ENCODE results near the gene GATAD2B.

DNA sequence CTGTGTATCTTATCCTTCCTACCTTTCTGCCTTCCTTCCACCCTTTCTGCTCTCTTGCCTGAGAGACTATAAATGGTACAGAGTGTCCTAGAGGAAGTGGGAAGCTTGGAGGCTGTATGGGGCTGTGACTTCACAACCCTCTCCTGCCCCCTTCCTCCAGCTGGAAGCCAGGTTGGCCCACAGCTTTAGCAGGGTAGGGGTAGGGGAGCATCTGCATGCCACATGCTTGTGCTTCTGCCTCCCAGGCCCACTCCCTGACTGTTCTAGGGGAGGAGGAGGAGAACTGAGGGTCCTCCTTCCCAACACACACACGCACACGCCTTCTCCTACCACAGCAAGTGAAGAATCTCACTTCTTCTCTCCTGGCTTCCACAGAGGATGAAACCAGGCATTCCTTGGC, 151.5 kb downstream of the GATAD2B start:
- TF ChIP-seq GATA2 (IDR thresholded peaks at IDR 0.05; ENCODE audit: low read depth, low read length) (no peak), GATA3 (IDR thresholded peaks at IDR 0.05; ENCODE audit: low read depth, low read length) (no peak)
